H1 (cell line): ENCODE data around the gene CBR4. TPM values are rescaled to one million over a fixed set of nuclear protein-coding genes. Genes with fewer than 3 reads are reported as not detected.

Experiments
- CTCF ChIA-PET: fragments of 300-600 bp; sonication (Branson Sonifier 250); formaldehyde crosslinking; loops from one replicate; lab custom pipeline; 2021; ENCODE audit not compliant: partially characterized antibody; lab: Charles Lee
- POLR2A ChIA-PET: fragments of 300-600 bp; sonication (Branson Sonifier 250); formaldehyde crosslinking; loops from one replicate; lab custom pipeline; 2021; ENCODE audit warnings: inconsistent platforms; ENCODE audit not compliant: partially characterized antibody; lab: Charles Lee
- DNase-seq, 2 experiments: peaks; one replicate each; pipeline versions ENCODE4 v3.0.0 to v3.0.0-alpha.2; 2010 to 2022; ENCODE audit warnings: low spot score in 2 of 2, low read depth in 1 of 2, mixed read lengths in 1 of 2
- FAIRE-seq: peaks from 2 replicates; lab custom pipeline; 2011; peaks lifted over from hg19 to GRCh38; lab: Jason Lieb, UNC
- H2AFZ ChIP-seq: 2 replicates; pipeline ENCODE4 v1.8.1; 2012; ENCODE audit warnings: low read length, inconsistent platforms
- H2AK5ac ChIP-seq: 2 replicates; pipeline ENCODE4 v1.6.1; 2013; ENCODE audit warnings: low read depth, low read length
- H2BK120ac ChIP-seq: replicated peaks from 2 replicates; pipeline ENCODE3; 2013; ENCODE audit warnings: low read depth, low read length, inconsistent platforms
- H2BK12ac ChIP-seq: 2 replicates; pipeline ENCODE4 v1.6.1; 2013; ENCODE audit warnings: low read depth, low read length
- H2BK15ac ChIP-seq: 2 replicates; pipeline ENCODE4 v1.6.1; 2013; ENCODE audit warnings: low read length
- H2BK20ac ChIP-seq: 2 replicates; pipeline ENCODE4 v1.6.1; 2013; ENCODE audit warnings: low read length
- H2BK5ac ChIP-seq: 2 replicates; pipeline ENCODE4 v1.6.1; 2013; ENCODE audit warnings: low read depth, low read length
- H3K14ac ChIP-seq: 2 replicates; pipeline ENCODE4 v1.6.1; 2013; ENCODE audit warnings: inconsistent platforms; ENCODE audit not compliant: insufficient read length
- H3K18ac ChIP-seq: 2 replicates; pipeline ENCODE4 v1.6.1; 2013; ENCODE audit warnings: low read length; ENCODE audit errors: extremely low read depth
- H3K23ac ChIP-seq: 2 replicates; pipeline ENCODE4 v1.6.1; 2013; ENCODE audit warnings: inconsistent platforms; ENCODE audit not compliant: insufficient read length
- H3K23me2 ChIP-seq: 2 replicates; pipeline ENCODE4 v1.6.1; 2013; ENCODE audit warnings: low read depth, low read length
- H3K27ac ChIP-seq: 2 replicates; pipeline ENCODE4 v1.6.1; 2011; ENCODE audit warnings: low read depth, low read length, inconsistent platforms
- H3K27me3 ChIP-seq, 4 experiments: replicated peaks in 1 of 4; 1 replicate in 1 of 4; 2 replicates in 3 of 4; pipeline versions ENCODE4 v1.6.1 to v1.8.1; 2011 to 2013; ENCODE audit warnings: low read length in 3 of 4, mild to moderate bottlenecking in 3 of 4, inconsistent platforms in 2 of 4, mixed read lengths in 2 of 4, moderate library complexity in 1 of 4; ENCODE audit not compliant: control insufficient read depth in 3 of 4, insufficient read depth in 3 of 4; ENCODE audit errors: extremely low read depth in 1 of 4
- H3K36me3 ChIP-seq, 4 experiments: 2 replicates each; pipeline versions ENCODE4 v1.6.1 to v1.8.1; 2011 to 2013; ENCODE audit warnings: mild to moderate bottlenecking in 4 of 4, low read length in 3 of 4, moderate library complexity in 2 of 4, control low read depth in 1 of 4, inconsistent platforms in 1 of 4; ENCODE audit not compliant: insufficient read depth in 4 of 4, control insufficient read depth in 2 of 4
- H3K4ac ChIP-seq: replicated peaks from 2 replicates; pipeline ENCODE3; 2013; ENCODE audit warnings: low read length, low read depth, mixed read lengths, inconsistent platforms; ENCODE audit not compliant: insufficient read length
- H3K4me1 ChIP-seq, 4 experiments: replicated peaks in 1 of 4; 1 replicate in 1 of 4; 2 replicates in 3 of 4; pipeline versions ENCODE4 v1.6.1 to v1.8.1; 2011 to 2013; ENCODE audit warnings: low read length in 3 of 4, inconsistent platforms in 2 of 4, mixed read lengths in 1 of 4; ENCODE audit not compliant: insufficient read depth in 4 of 4, control insufficient read depth in 3 of 4
- H3K4me2 ChIP-seq, 2 experiments: 2 replicates each; pipeline versions ENCODE4 v1.6.1 to v1.8.1; 2011 to 2013; ENCODE audit warnings: low read depth in 2 of 2, low read length in 2 of 2, control low read depth in 1 of 2, inconsistent platforms in 1 of 2, mild to moderate bottlenecking in 1 of 2; ENCODE audit not compliant: insufficient read depth in 1 of 2
- H3K4me3 ChIP-seq, 4 experiments: fragments of 200-600, 300-600 bp in 1 of 4; sonication (generic), shearing (Covaris generic), sonication (Bioruptor Twin) in 1 of 4; 2 replicates each; pipeline versions ENCODE4 v1.5.1 to v1.8.1; 2011 to 2016; ENCODE audit warnings: low read length in 4 of 4, low read depth in 3 of 4, control low read depth in 2 of 4, inconsistent platforms in 2 of 4, mild to moderate bottlenecking in 2 of 4, mixed read lengths in 1 of 4, moderate library complexity in 1 of 4; ENCODE audit not compliant: insufficient read depth in 2 of 4; ENCODE audit errors: extremely low read depth in 1 of 4
- H3K56ac ChIP-seq: replicated peaks from 2 replicates; pipeline ENCODE3; 2013; ENCODE audit warnings: low read depth, mild to moderate bottlenecking, mixed read lengths, low read length, inconsistent platforms; ENCODE audit not compliant: insufficient read length
- H3K79me1 ChIP-seq: 2 replicates; pipeline ENCODE4 v1.6.1; 2013; ENCODE audit warnings: low read depth, low read length, control low read depth
- H3K79me2 ChIP-seq, 2 experiments: 2 replicates each; pipeline versions ENCODE4 v1.6.1 to v1.8.1; 2012 to 2013; ENCODE audit warnings: low read length in 2 of 2, mild to moderate bottlenecking in 2 of 2, inconsistent platforms in 1 of 2; ENCODE audit not compliant: insufficient read depth in 2 of 2, control insufficient read depth in 1 of 2
- H3K9ac ChIP-seq, 4 experiments: replicated peaks in 1 of 4; 1 replicate in 1 of 4; 2 replicates in 3 of 4; pipeline versions ENCODE4 v1.6.1 to v1.8.1; 2011 to 2013; ENCODE audit warnings: low read depth in 3 of 4, low read length in 3 of 4, control low read depth in 2 of 4, mild to moderate bottlenecking in 2 of 4, moderate library complexity in 2 of 4, inconsistent platforms in 1 of 4; ENCODE audit errors: extremely low read depth in 1 of 4
- H3K9me3 ChIP-seq, 2 experiments: 2 replicates each; pipeline versions ENCODE4 v1.6.1 to v1.8.1; 2012 to 2013; ENCODE audit warnings: mild to moderate bottlenecking in 2 of 2, moderate library complexity in 2 of 2, control low read depth in 1 of 2, inconsistent platforms in 1 of 2, low read depth in 1 of 2, low read length in 1 of 2, mixed read lengths in 1 of 2; ENCODE audit not compliant: insufficient read depth in 2 of 2
- H4K20me1 ChIP-seq, 2 experiments: replicated peaks in 1 of 2; 2 replicates each; pipeline versions ENCODE3 to v1.8.1; 2011 to 2013; ENCODE audit warnings: inconsistent platforms in 2 of 2, low read length in 2 of 2, mild to moderate bottlenecking in 1 of 2; ENCODE audit not compliant: insufficient read depth in 2 of 2, control insufficient read depth in 1 of 2
- H4K5ac ChIP-seq: 2 replicates; pipeline ENCODE4 v1.6.1; 2013; ENCODE audit warnings: low read length, low read depth, mixed read lengths, inconsistent platforms; ENCODE audit not compliant: insufficient read length
- H4K8ac ChIP-seq: 2 replicates; pipeline ENCODE4 v1.8.0; 2013; ENCODE audit warnings: mild to moderate bottlenecking, moderate library complexity, low read length, inconsistent platforms; ENCODE audit not compliant: insufficient read depth; ENCODE audit errors: extremely low read depth
- H4K91ac ChIP-seq: replicated peaks from 2 replicates; pipeline ENCODE3; 2013; ENCODE audit warnings: low read length, mixed read lengths, inconsistent platforms; ENCODE audit not compliant: insufficient read length
- CHD1 ChIP-seq: IDR thresholded peaks from 2 replicates; pipeline ENCODE4 v1.6.1; 2012; ENCODE audit warnings: low read depth, low read length, improper control_type of control experiment
- CHD2 ChIP-seq: IDR thresholded peaks from 2 replicates; pipeline ENCODE4 v1.6.1; 2012; ENCODE audit warnings: low read length, improper control_type of control experiment
- EZH2 ChIP-seq: fragments of 200-600 bp; sonication (generic); IDR thresholded peaks from 2 replicates; pipeline ENCODE4 v1.7.1; 2012; ENCODE audit warnings: low read depth, mild to moderate bottlenecking, moderate library complexity, low read length, inconsistent platforms; ENCODE audit not compliant: severe bottlenecking
- TAF1 ChIP-seq: IDR thresholded peaks from 2 replicates; pipeline ENCODE4 v1.6.1; 2011; ENCODE audit warnings: mild to moderate bottlenecking, low read depth, low read length
- TAF7 ChIP-seq: optimal IDR thresholded peaks from 2 replicates; pipeline ENCODE3; 2011; ENCODE audit warnings: low read depth, mild to moderate bottlenecking, inconsistent platforms, low read length, moderate library complexity, borderline replicate concordance
- WGBS, 2 experiments: shearing (Covaris generic) in 1 of 2; methylation state at CpG; one replicate each; pipeline versions ENCODE4 v1.1.6 to v1.1.7; 2013 to 2015; ENCODE audit warnings: low lambda C conversion rate in 2 of 2, mixed read lengths in 2 of 2, inconsistent platforms in 1 of 2, low coverage in 1 of 2, missing lambda C conversion rate in 1 of 2; ENCODE audit not compliant: insufficient replicate concordance in 2 of 2, insufficient coverage in 1 of 2, insufficient read length in 1 of 2; ENCODE audit errors: extremely low coverage in 1 of 2, missing lambda C conversion rate in 1 of 2; 5-methylcytosine and 5-hydroxymethylcytosine counted together
- polyA plus RNA-seq, 7 experiments: library from polyadenylated mRNA; depleted of rRNA in 3 of 7; stranded (reverse) in 5 of 7; unstranded in 2 of 7; fragments of >200 nt in 5 of 7; fragments of 200-250 nt in 2 of 7; gene quantifications; 1 replicate in 5 of 7; 2 replicates in 1 of 7; 4 replicates in 1 of 7; pipeline versions ENCODE4 v1.2.1 to v1.2.3, GENCODE V29; 2011 to 2013; ENCODE audit warnings: missing spikeins in 2 of 7, mixed read lengths in 2 of 7
- total RNA-seq: library from RNA; stranded (reverse); fragmentation: NEBNext Ultra II Directional; extraction: Animal tissue kit (Norgen Biotek cat#: 25700); gene quantifications from 2 replicates; pipeline ENCODE4 v1.2.1, GENCODE V29; 2021

CBR4 gene
- total and polyA plus RNA-seq, 2 of the 8 experiments (the other 6 are each of a cell fraction or from before 2014, with no cell fraction given): 8.6 to 29.5 TPM

GRCh38 chr4:169058312-169058711 lies 48.3 kb upstream of the CBR4 start:
- Histone ChIP-seq H2AFZ (no peak overlapping the region), H3K56ac (no peak overlapping the region), H4K91ac (no peak overlapping the region), H4K8ac (no peak overlapping the region), H2BK5ac (no peak overlapping the region), H3K27me3 (no peaks in the 10 kb centered on the region), H3K23me2 (no peaks in the 10 kb centered on the region), H2BK20ac (no peak overlapping the region), H2BK15ac (no peak overlapping the region), H3K14ac (no peak overlapping the region), H3K79me2 (no peaks in the 10 kb centered on the region), H2BK120ac (no peak overlapping the region), H3K4me3 (no peak overlapping the region), H3K4me2 (no peak overlapping the region), H3K18ac (no peak overlapping the region), H2BK12ac (no peak overlapping the region), H3K9me3 (no peaks in the 10 kb centered on the region), H3K79me1 (no peaks in the 10 kb centered on the region), H3K36me3 (no peaks in the 10 kb centered on the region), H3K9ac (no peak overlapping the region), H3K23ac (no peak overlapping the region), H4K5ac (no peak overlapping the region), H3K4me1 (no peaks in the 10 kb centered on the region), H4K20me1 (no peaks in the 10 kb centered on the region), H3K27ac (no peak overlapping the region), H2AK5ac (no peak overlapping the region), H3K4ac (no peak overlapping the region)
- no peak for FAIRE-seq
- no peak for TF ChIP-seq TAF1
- no peak for TF ChIP-seq TAF7
- no peak for TF ChIP-seq CHD2
- no peak for TF ChIP-seq EZH2
- no peak for TF ChIP-seq CHD1
- DNase-seq: no peak
- CTCF ChIA-PET: interaction anchor here (0.6 to 1.5 kb wide), 4 partner anchors 8 to 15 kb away, joined by 3 read pairs; no protein-coding TSS in a partner anchor
- POLR2A ChIA-PET: interaction anchor here (1.5 kb wide), 1 partner anchor 10 kb away, joined by 3 read pairs; no protein-coding TSS in a partner anchor
- WGBS, 2 experiments: 96% methylated on average over 7 of the region's 7 CpGs; no CpG with 5 or more reads in 1 of the 2 experiments
